Epithelial cell of esophagus (primary cell): ENCODE measurements around the gene ASS1.

Experiments used
- DNase-seq: peaks from one replicate; pipeline ENCODE4 v3.0.0; 2010; ENCODE audit warnings: low read depth
- H3K4me3 ChIP-seq: 2 replicates; pipeline ENCODE4 v1.5.1; 2011; ENCODE audit warnings: mild to moderate bottlenecking, low read length, control low read depth
- CTCF ChIP-seq: IDR thresholded peaks from 2 replicates; pipeline ENCODE4 v1.5.1; 2011; ENCODE audit warnings: low read depth, mild to moderate bottlenecking, low read length, control low read depth, inconsistent platforms; ENCODE audit not compliant: insufficient read depth; ENCODE audit errors: missing control alignments

The ASS1 gene

DNA sequence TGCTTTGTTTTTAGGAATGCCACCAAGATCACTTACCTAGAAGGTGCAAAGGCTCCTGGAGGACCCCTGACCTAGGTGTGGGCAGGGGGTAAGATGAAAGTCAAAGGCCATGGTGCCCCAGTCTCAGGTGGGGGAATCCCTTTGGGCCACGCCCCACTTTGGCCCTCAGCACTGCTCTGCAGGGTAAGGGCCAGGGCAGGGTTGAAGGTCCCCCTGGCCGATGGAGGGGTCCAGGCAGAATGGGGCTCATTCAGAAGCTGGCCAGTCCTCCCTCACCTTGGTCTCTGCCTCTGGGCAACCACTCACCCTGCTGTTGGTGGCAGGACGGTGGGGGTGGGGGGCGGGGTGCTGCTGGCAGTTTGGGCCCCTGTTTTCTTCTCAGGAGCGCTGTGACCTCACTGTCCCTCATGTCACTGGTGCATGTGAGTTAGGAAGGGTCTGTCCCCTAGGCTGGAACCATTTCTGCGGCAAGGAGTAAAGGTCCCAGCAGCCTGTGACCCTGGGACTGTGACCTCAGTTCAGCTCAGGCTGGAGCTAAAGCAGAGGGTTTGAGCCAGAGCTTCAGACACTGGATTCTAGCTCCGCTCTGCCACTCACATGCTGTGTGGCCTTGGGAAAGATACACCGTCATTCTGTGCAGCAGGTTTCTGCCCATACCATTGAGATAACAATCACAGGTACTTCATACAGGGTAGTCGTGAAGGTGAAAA is 1.9 kb upstream of the ASS1 start:
- H3K4me3 ChIP-seq: no peak overlapping the region
- TF ChIP-seq CTCF: no peak
- no peak for DNase-seq

DNA sequence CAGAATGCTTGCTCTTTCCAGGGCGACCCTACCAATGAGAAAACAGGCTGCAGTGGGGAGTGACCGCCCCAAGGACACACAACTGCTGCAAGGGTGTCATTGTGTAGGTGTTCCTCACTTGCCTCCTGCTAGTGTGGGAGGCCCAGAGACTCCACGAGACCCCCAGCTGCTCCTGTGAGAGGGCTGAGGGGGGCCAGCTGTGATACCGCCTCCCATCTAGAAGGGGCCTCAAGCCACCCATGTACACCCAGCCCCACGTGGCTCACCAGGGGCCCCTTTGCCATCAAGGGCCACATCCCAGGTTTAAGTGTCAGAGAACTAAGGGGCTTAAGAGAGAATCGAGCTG is 1.3 kb upstream of the ASS1 start:
- no peak overlapping the region for H3K4me3 ChIP-seq
- TF ChIP-seq CTCF: no peak
- no peak for DNase-seq

- no peak overlapping the region for H3K4me3 ChIP-seq
- TF ChIP-seq CTCF: no peak
- no peak for DNase-seq
Observed at GRCh38 chr9:130443840-130444492, 795 bp upstream of the ASS1 start.

DNA sequence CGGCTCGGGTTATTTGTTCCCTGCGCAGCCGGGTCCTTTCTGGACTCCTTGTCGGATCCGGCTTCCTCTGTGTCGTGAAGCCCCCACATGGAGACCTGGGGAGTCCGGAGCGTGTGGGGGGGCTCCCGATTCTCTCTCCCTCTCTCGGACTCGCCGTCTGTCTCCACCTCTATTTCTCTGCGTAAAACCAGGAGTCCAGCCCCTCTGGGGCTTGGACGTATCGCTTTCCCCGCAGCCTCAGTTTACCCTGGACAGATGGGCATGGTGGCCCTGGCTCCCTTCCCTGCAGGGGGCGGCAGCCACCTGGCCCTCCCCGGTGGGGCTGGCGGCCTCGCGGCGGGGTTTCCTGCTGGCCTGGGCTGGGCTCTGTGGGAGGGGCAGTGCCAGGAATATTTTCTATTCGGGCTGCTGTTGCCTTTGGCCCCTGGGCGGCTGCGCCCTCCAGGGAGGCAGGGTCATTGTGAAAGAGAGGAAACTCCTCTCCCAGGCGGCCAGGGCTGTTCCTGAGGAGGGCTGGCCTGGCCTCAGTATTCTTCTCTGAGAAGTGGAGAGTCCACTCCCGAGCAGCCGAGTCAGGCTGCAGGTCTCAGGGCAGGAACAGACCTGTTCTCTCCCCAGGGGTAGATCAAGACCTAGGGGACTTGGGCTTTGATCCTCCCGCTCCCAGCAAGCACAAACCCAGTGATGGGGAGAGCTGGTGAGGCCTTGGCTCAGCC is 665 bp downstream of the ASS1 start:
- H3K4me3 ChIP-seq: peak overlapping the region; percentile 55
- no peak for TF ChIP-seq CTCF
- DNase-seq: peak; percentile 60

DNA sequence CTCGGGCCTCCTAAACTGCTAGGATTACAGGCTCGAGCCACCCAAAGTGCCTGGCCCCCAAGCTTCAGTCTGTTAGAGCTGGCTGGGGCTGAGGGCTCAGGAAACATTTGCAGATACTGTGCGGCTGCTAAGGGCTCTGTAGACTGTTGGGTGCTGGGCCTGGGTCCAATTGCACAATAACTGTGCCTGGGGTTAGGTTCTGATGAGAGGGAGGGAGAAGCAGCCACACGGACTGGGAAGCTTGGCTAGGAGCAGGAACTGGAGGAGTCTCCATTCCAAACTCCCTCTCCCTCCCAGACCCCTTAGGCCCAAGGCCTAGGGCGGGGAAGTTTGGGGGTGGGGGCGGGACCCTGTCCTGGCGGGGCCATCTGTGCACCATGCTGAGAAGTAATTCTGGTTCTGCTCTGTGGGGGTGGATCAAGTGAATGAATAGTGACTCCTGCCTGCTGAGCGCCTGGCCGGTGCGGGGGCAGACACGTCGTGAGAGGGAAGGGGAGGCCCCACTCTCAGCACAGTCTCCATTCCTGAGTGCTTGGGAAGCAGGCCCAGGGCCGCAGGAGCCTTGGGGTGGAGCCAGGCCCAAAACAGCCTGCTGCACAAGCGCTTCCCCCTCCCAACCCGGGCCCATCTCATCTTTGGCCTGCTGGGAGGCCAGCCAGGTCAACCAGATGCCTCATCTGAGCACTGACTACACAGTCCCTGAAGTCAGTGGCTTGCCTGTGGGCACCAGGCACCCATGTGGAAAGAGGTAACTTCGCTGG is 1.5 kb downstream of the ASS1 start:
- DNase-seq: peak; percentile 75
- TF ChIP-seq CTCF: no peak

DNA sequence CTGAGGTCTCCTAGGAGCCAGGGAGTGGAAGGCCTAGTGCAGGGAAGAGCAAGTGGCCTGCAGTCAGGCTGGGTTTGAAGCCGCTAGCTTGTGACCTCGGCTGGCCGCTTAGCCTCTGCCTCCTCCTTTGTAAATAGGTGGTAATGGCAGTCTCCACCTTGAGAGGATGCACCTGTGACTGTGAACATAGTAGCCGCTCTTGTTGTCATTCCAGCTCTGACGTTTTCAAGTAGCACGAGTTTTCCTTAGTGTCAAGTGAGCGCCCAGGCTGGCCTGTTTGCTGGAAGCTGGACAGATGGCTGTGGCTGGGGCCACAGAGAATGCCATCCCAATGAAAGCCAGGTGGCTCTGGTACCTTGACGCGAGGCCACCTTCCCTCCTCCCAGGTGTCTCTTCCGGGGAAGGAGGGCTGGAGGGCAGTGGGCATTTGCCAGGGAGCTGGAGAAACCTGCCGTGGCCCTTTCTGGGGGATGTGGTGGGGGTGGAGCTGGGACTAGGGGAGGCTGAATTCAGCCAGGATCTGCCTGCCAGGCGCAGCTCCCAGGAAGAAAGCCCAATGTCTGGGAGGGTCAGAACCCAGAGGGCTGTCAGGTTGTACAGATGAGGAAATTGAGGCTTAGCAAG is 2.5 kb downstream of the ASS1 start:
- H3K4me3 ChIP-seq: no peak overlapping the region
- TF ChIP-seq CTCF: no peak
- DNase-seq: no peak

More for the DNA sequence above, 1.5 kb downstream of the ASS1 start:
- H3K4me3 ChIP-seq: peak overlapping the region; percentile 55
